Liver (tissue), 9 donors: ENCODE results near the gene UBA1. TPM values are rescaled to one million over a fixed set of nuclear protein-coding genes. Genes with fewer than 3 reads are reported as not detected.

Experiments used
- DNase-seq: peaks from one replicate; pipeline ENCODE4 v3.0.0-alpha.2; 2017; ENCODE audit warnings: low spot score
- H3K27ac ChIP-seq, 2 donors: one replicate each; pipeline ENCODE4 v1.7.0; 2013; ENCODE audit warnings: inconsistent platforms in 2 of 2, low read length in 2 of 2, control low read depth in 1 of 2, low read depth in 1 of 2, mild to moderate bottlenecking in 1 of 2
- H3K27me3 ChIP-seq, 4 donors: one replicate each; pipeline versions ENCODE4 v1.6.1 to v1.7.0; 2013; ENCODE audit warnings: low read length in 3 of 4, inconsistent platforms in 1 of 4, mild to moderate bottlenecking in 1 of 4, moderate library complexity in 1 of 4; ENCODE audit not compliant: control insufficient read depth in 4 of 4, insufficient read depth in 4 of 4
- H3K36me3 ChIP-seq, 4 donors: one replicate each; pipeline versions ENCODE4 v1.6.1 to v1.7.0; 2013; ENCODE audit warnings: low read length in 3 of 4, mild to moderate bottlenecking in 3 of 4, low read depth in 1 of 4, moderate library complexity in 1 of 4; ENCODE audit not compliant: control insufficient read depth in 4 of 4, insufficient read depth in 3 of 4
- H3K4me1 ChIP-seq, 4 donors: one replicate each; pipeline versions ENCODE4 v1.6.1 to v1.7.0; 2013; ENCODE audit warnings: low read length in 3 of 4, mild to moderate bottlenecking in 3 of 4, moderate library complexity in 1 of 4; ENCODE audit not compliant: control insufficient read depth in 4 of 4, insufficient read depth in 4 of 4
- H3K4me3 ChIP-seq, 3 donors: one replicate each; pipeline versions ENCODE4 v1.6.1 to v1.7.0; 2013; ENCODE audit warnings: low read length in 3 of 3, control low read depth in 1 of 3, low read depth in 1 of 3, mild to moderate bottlenecking in 1 of 3
- H3K9ac ChIP-seq, 2 donors: one replicate each; pipeline ENCODE4 v1.7.0; 2013; ENCODE audit warnings: low read length in 2 of 2, mild to moderate bottlenecking in 2 of 2, moderate library complexity in 2 of 2, control low read depth in 1 of 2, low read depth in 1 of 2
- H3K9me3 ChIP-seq, 4 donors: one replicate each; pipeline versions ENCODE4 v1.6.1 to v1.7.0; 2013; ENCODE audit warnings: low read length in 3 of 4; ENCODE audit not compliant: control insufficient read depth in 4 of 4
- EGR1 ChIP-seq, 2 donors: IDR thresholded peaks; 2 replicates each; pipeline ENCODE4 v1.6.1; 2016 to 2018; ENCODE audit warnings: antibody characterized with exemption in 2 of 2, low read depth in 2 of 2
- FOXA1 ChIP-seq: IDR thresholded peaks from 2 replicates; pipeline ENCODE4 v1.6.1; 2016; ENCODE audit warnings: antibody characterized with exemption
- GABPA ChIP-seq, 2 donors: IDR thresholded peaks in 1 of 2; conservative IDR thresholded peaks in 1 of 2; 2 replicates each; pipeline ENCODE4 v1.6.1; 2016; ENCODE audit warnings: antibody characterized with exemption in 2 of 2, mild to moderate bottlenecking in 1 of 2, moderate library complexity in 1 of 2
- HNF4A ChIP-seq, 2 donors: conservative IDR thresholded peaks; 2 replicates each; pipeline ENCODE4 v1.6.1; 2016; ENCODE audit warnings: antibody characterized with exemption in 2 of 2, mild to moderate bottlenecking in 2 of 2
- HNF4G ChIP-seq: IDR thresholded peaks from 2 replicates; pipeline ENCODE4 v1.6.1; 2016; ENCODE audit warnings: antibody characterized with exemption
- JUND ChIP-seq, 2 donors: IDR thresholded peaks; 2 replicates each; pipeline ENCODE4 v1.6.1; 2016; ENCODE audit warnings: antibody characterized with exemption in 2 of 2
- MAX ChIP-seq: IDR thresholded peaks from 2 replicates; pipeline ENCODE4 v1.6.1; 2016; ENCODE audit warnings: antibody characterized with exemption
- NR2F2 ChIP-seq: IDR thresholded peaks from 2 replicates; pipeline ENCODE4 v1.6.1; 2016; ENCODE audit warnings: antibody characterized with exemption
- RAD21 ChIP-seq, 2 donors: IDR thresholded peaks; 2 replicates each; pipeline ENCODE4 v1.6.1; 2016; ENCODE audit warnings: antibody characterized with exemption in 2 of 2, mild to moderate bottlenecking in 2 of 2
- RXRA ChIP-seq, 2 donors: IDR thresholded peaks; 2 replicates each; pipeline ENCODE4 v1.6.1; 2017 to 2018; ENCODE audit warnings: antibody characterized with exemption in 2 of 2, mild to moderate bottlenecking in 1 of 2
- SP1 ChIP-seq: IDR thresholded peaks from 2 replicates; pipeline ENCODE4 v1.6.1; 2018; ENCODE audit warnings: antibody characterized with exemption, mild to moderate bottlenecking
- TAF1 ChIP-seq: conservative IDR thresholded peaks from 2 replicates; pipeline ENCODE4 v1.6.1; 2016; ENCODE audit warnings: antibody characterized with exemption, mild to moderate bottlenecking
- YY1 ChIP-seq: IDR thresholded peaks from 2 replicates; pipeline ENCODE4 v1.6.1; 2016; ENCODE audit warnings: antibody characterized with exemption, mild to moderate bottlenecking
- ZBTB33 ChIP-seq: IDR thresholded peaks from 2 replicates; pipeline ENCODE4 v1.6.1; 2016; ENCODE audit warnings: antibody characterized with exemption
- WGBS: extraction: QIAGEN DNeasy Blood & Tissue Kit; methylation state at CpG from one replicate; pipeline ENCODE4 v1.1.7; 2013; 5-methylcytosine and 5-hydroxymethylcytosine counted together
- polyA plus RNA-seq, 2 donors: library from polyadenylated mRNA; stranded (reverse) in 1 of 2; unstranded in 1 of 2; fragments of 200-250 nt in 1 of 2; fragments of >200 nt in 1 of 2; fragmentation: Nextera tagmentation in 1 of 2; extraction: Ambion mirVana in 1 of 2; gene quantifications; one replicate each; pipeline versions ENCODE4 v1.2.1 to v1.2.3, GENCODE V29; 2013 to 2015
- total RNA-seq, 2 donors: library from RNA; depleted of rRNA; stranded (reverse); fragments of >200 nt; gene quantifications; one replicate each; pipeline ENCODE4 v1.2.3, GENCODE V29; 2014
- TF ChIP-seq, protein P1 (sequence below): IDR thresholded peaks from 2 replicates; pipeline ENCODE4 v1.6.1; 2016; ENCODE audit warnings: antibody characterized with exemption
- TF ChIP-seq, protein P2 (sequence below): fragments of 150-350 bp; IDR thresholded peaks from 2 replicates; pipeline ENCODE4 v1.5.1; 2017; ENCODE audit warnings: improper control_type of control experiment, low read depth, low read length; ENCODE audit not compliant: missing input control
- TF ChIP-seq, protein P3 (sequence below): IDR thresholded peaks from 2 replicates; pipeline ENCODE4 v1.6.1; 2016; ENCODE audit warnings: antibody characterized with exemption, mild to moderate bottlenecking
- donor health status: healthy.
- donor health status: healthy.
- donor health status: healthy.
- donor health status: healthy.
- donor health status: healthy.

Gene UBA1
- total and polyA plus RNA-seq, 4 donors, result 39.8 to 85.4 (median 68.7) TPM

GRCh38 chrX:47241201-47242011 lies 47.8 kb downstream of the UBA1 start:
- Histone ChIP-seq H3K27ac (no peak overlapping the region), H3K4me1 (no peaks in the 10 kb centered on the region), H3K9me3 (peaks cover 0 to 4% (median 0%) of the 10 kb centered on the region in 4 donors), H3K27me3 (peaks cover 0 to 2% (median 0%) of the 10 kb centered on the region in 4 donors), H3K9ac (no peak overlapping the region), H3K4me3 (no peak overlapping the region), H3K36me3 (peaks cover 0 to 34% (median 10%) of the 10 kb centered on the region in 4 donors)
- TF ChIP-seq HNF4G (no peak), TAF1 (no peak), SP1 (no peak), MAX (no peak), EGR1 (IDR thresholded peaks at IDR 0.05; ENCODE audit: low read depth in 2 of 2) (no peak), YY1 (no peak), FOXA1 (no peak), RAD21 (IDR thresholded peaks at IDR 0.05) (no peak), JUND (IDR thresholded peaks at IDR 0.05) (no peak), RXRA (IDR thresholded peaks at IDR 0.05) (no peak), GABPA (IDR thresholded peaks at IDR 0.05 in 1 of 2, conservative IDR thresholded peaks at IDR 0.05 in 1 of 2) (no peak), NR2F2 (no peak), ZBTB33 (no peak), HNF4A (conservative IDR thresholded peaks at IDR 0.05) (no peak)
- TF ChIP-seq, protein P1, sequence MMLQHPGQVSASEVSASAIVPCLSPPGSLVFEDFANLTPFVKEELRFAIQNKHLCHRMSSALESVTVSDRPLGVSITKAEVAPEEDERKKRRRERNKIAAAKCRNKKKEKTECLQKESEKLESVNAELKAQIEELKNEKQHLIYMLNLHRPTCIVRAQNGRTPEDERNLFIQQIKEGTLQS, result no peak
- TF ChIP-seq, protein P2, sequence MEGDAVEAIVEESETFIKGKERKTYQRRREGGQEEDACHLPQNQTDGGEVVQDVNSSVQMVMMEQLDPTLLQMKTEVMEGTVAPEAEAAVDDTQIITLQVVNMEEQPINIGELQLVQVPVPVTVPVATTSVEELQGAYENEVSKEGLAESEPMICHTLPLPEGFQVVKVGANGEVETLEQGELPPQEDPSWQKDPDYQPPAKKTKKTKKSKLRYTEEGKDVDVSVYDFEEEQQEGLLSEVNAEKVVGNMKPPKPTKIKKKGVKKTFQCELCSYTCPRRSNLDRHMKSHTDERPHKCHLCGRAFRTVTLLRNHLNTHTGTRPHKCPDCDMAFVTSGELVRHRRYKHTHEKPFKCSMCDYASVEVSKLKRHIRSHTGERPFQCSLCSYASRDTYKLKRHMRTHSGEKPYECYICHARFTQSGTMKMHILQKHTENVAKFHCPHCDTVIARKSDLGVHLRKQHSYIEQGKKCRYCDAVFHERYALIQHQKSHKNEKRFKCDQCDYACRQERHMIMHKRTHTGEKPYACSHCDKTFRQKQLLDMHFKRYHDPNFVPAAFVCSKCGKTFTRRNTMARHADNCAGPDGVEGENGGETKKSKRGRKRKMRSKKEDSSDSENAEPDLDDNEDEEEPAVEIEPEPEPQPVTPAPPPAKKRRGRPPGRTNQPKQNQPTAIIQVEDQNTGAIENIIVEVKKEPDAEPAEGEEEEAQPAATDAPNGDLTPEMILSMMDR, result no peak
- 97% methylated on average over 18 of the region's 18 CpGs for WGBS
- DNase-seq, result no peak

DNA sequence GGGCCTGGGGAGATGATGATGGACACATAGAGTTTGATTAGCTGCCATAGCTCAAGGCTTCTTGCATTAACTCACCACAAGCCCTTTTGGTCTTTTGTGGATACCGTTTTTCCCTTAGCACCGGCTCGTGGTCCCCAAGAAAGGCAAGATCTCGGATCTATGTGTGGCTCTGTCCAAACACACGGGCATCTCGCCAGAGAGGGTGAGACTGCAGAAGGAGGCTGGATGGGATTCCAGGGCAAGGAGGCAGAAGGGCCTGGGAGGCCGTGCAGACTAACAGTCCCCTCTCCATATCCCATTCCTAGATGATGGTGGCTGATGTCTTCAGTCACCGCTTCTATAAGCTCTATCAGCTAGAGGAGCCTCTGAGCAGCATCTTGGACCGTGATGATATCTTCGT lies 48.7 kb downstream of the UBA1 start:
- Histone ChIP-seq H3K4me3 (no peak overlapping the region), H3K27me3 (peaks cover 0 to 2% (median 0%) of the 10 kb centered on the region in 4 donors), H3K4me1 (no peaks in the 10 kb centered on the region), H3K9ac (no peak overlapping the region), H3K9me3 (peaks cover 0 to 4% (median 0%) of the 10 kb centered on the region in 4 donors), H3K36me3 (peaks cover 0 to 34% (median 12%) of the 10 kb centered on the region in 4 donors), H3K27ac (no peak overlapping the region)
- DNase-seq, result no peak
- 97% methylated on average over 10 of the region's 10 CpGs for WGBS
- TF ChIP-seq RXRA (IDR thresholded peaks at IDR 0.05) (no peak), SP1 (no peak), TAF1 (no peak), EGR1 (IDR thresholded peaks at IDR 0.05; ENCODE audit: low read depth in 2 of 2) (no peak), RAD21 (IDR thresholded peaks at IDR 0.05) (no peak), FOXA1 (no peak), ZBTB33 (no peak), JUND (IDR thresholded peaks at IDR 0.05) (no peak), YY1 (no peak), GABPA (IDR thresholded peaks at IDR 0.05 in 1 of 2, conservative IDR thresholded peaks at IDR 0.05 in 1 of 2) (no peak)
- TF ChIP-seq, protein P3, sequence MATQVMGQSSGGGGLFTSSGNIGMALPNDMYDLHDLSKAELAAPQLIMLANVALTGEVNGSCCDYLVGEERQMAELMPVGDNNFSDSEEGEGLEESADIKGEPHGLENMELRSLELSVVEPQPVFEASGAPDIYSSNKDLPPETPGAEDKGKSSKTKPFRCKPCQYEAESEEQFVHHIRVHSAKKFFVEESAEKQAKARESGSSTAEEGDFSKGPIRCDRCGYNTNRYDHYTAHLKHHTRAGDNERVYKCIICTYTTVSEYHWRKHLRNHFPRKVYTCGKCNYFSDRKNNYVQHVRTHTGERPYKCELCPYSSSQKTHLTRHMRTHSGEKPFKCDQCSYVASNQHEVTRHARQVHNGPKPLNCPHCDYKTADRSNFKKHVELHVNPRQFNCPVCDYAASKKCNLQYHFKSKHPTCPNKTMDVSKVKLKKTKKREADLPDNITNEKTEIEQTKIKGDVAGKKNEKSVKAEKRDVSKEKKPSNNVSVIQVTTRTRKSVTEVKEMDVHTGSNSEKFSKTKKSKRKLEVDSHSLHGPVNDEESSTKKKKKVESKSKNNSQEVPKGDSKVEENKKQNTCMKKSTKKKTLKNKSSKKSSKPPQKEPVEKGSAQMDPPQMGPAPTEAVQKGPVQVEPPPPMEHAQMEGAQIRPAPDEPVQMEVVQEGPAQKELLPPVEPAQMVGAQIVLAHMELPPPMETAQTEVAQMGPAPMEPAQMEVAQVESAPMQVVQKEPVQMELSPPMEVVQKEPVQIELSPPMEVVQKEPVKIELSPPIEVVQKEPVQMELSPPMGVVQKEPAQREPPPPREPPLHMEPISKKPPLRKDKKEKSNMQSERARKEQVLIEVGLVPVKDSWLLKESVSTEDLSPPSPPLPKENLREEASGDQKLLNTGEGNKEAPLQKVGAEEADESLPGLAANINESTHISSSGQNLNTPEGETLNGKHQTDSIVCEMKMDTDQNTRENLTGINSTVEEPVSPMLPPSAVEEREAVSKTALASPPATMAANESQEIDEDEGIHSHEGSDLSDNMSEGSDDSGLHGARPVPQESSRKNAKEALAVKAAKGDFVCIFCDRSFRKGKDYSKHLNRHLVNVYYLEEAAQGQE, result no peak
- TF ChIP-seq, protein P2, result no peak
